OCI-LY3 (cell line): ENCODE data around the gene L3MBTL4.

ENCODE experiments used
- H2AFZ ChIP-seq: fragments of 200-600, 300-600 bp; shearing (Covaris generic); 2 replicates; pipeline ENCODE4 v1.6.0; 2014; ENCODE audit warnings: antibody characterized with exemption, low read depth, low read length
- H3K27ac ChIP-seq: fragments of 200-600, 300-600 bp; sonication (generic); 2 replicates; pipeline ENCODE4 v1.5.1; 2014; ENCODE audit warnings: mild to moderate bottlenecking, low read length, moderate library complexity, mixed read lengths
- H3K27me3 ChIP-seq: fragments of 200-600, 300-600 bp; sonication (generic); 2 replicates; pipeline ENCODE4 v1.6.1; 2014; ENCODE audit warnings: low read depth, low read length, mixed read lengths
- H3K36me3 ChIP-seq: fragments of 200-600, 300-600 bp; sonication (generic); replicated peaks from 2 replicates; pipeline ENCODE3; 2014; ENCODE audit warnings: low read depth, low read length, mixed read lengths
- H3K4me1 ChIP-seq: fragments of 300-600, 200-600 bp; sonication (generic); 2 replicates; pipeline ENCODE4 v1.6.1; 2014; ENCODE audit warnings: low read length, mixed read lengths
- H3K4me2 ChIP-seq: fragments of 200-600, 300-600 bp; sonication (generic); 2 replicates; pipeline ENCODE4 v1.6.1; 2014; ENCODE audit warnings: low read length, mixed read lengths
- H3K4me3 ChIP-seq: fragments of 300-600, 200-600 bp; sonication (generic); 2 replicates; pipeline ENCODE4 v1.5.1; 2014; ENCODE audit warnings: antibody characterized with exemption, mild to moderate bottlenecking, low read length, moderate library complexity
- H3K79me2 ChIP-seq: fragments of 300-600, 200-600 bp; shearing (Covaris generic); 2 replicates; pipeline ENCODE4 v1.6.1; 2014; ENCODE audit warnings: mild to moderate bottlenecking, low read length, mixed read lengths
- H3K9ac ChIP-seq: fragments of 300-600, 200-600 bp; shearing (Covaris generic); 2 replicates; pipeline ENCODE4 v1.6.0; 2014; ENCODE audit warnings: mild to moderate bottlenecking, low read length, moderate library complexity
- H3K9me3 ChIP-seq: fragments of 200-600, 300-600 bp; shearing (Covaris generic); 2 replicates; pipeline ENCODE4 v1.6.1; 2014; ENCODE audit warnings: low read length, mixed read lengths; ENCODE audit not compliant: insufficient read depth
- H4K20me1 ChIP-seq: fragments of 200-600, 300-600 bp; sonication (generic); 2 replicates; pipeline ENCODE4 v1.6.1; 2016; ENCODE audit warnings: low read length, mixed read lengths; ENCODE audit not compliant: insufficient read depth
- CTCF ChIP-seq: fragments of 200-600, 300-600 bp; sonication (generic); IDR thresholded peaks from 2 replicates; pipeline ENCODE4 v1.5.1; 2014; ENCODE audit warnings: antibody characterized with exemption, low read length, low read depth
- EZH2phosphoT487 ChIP-seq: fragments of 200-600 bp; shearing (Covaris generic); IDR thresholded peaks from 2 replicates; pipeline ENCODE4 v1.6.1; 2018; ENCODE audit warnings: antibody characterized with exemption, mixed run types, low read depth

Gene L3MBTL4

GRCh38 chr18:6256521-6256920 is 158.2 kb downstream of the L3MBTL4 start:
- H3K4me3 ChIP-seq: no peak overlapping the region
- H3K27ac ChIP-seq: no peak overlapping the region
- H4K20me1 ChIP-seq: no peaks in the 10 kb centered on the region
- H3K9me3 ChIP-seq: no peaks in the 10 kb centered on the region
- no peaks in the 10 kb centered on the region for H3K36me3 ChIP-seq
- H3K4me2 ChIP-seq: no peak overlapping the region
- no peaks in the 10 kb centered on the region for H3K4me1 ChIP-seq
- TF ChIP-seq EZH2phosphoT487 (no peak), CTCF (no peak)
- H3K27me3 ChIP-seq: no peaks in the 10 kb centered on the region
- no peak overlapping the region for H3K9ac ChIP-seq
- no peak overlapping the region for H2AFZ ChIP-seq
- H3K79me2 ChIP-seq: no peaks in the 10 kb centered on the region

GRCh38 chr18:6255886-6256285 is 158.8 kb downstream of the L3MBTL4 start:
- Histone ChIP-seq H3K36me3 (no peaks in the 10 kb centered on the region), H3K27me3 (no peaks in the 10 kb centered on the region), H3K27ac (no peak overlapping the region), H3K9ac (no peak overlapping the region), H2AFZ (no peak overlapping the region), H3K4me2 (no peak overlapping the region), H3K79me2 (no peaks in the 10 kb centered on the region), H3K4me1 (no peaks in the 10 kb centered on the region), H4K20me1 (no peaks in the 10 kb centered on the region), H3K4me3 (no peak overlapping the region), H3K9me3 (no peaks in the 10 kb centered on the region)
- TF ChIP-seq EZH2phosphoT487: no peak
- TF ChIP-seq CTCF: no peak

GRCh38 chr18:6255116-6255705 is 159.5 kb downstream of the L3MBTL4 start:
- no peaks in the 10 kb centered on the region for H3K4me1 ChIP-seq
- H4K20me1 ChIP-seq: no peaks in the 10 kb centered on the region
- no peaks in the 10 kb centered on the region for H3K27me3 ChIP-seq
- no peaks in the 10 kb centered on the region for H3K79me2 ChIP-seq
- H3K4me3 ChIP-seq: no peak overlapping the region
- H3K9ac ChIP-seq: no peak overlapping the region
- H3K9me3 ChIP-seq: no peaks in the 10 kb centered on the region
- H3K27ac ChIP-seq: no peak overlapping the region
- H3K4me2 ChIP-seq: no peak overlapping the region
- TF ChIP-seq CTCF (no peak), EZH2phosphoT487 (no peak)
- no peak overlapping the region for H2AFZ ChIP-seq
- H3K36me3 ChIP-seq: no peaks in the 10 kb centered on the region

GRCh38 chr18:6254456-6254855 is 160.3 kb downstream of the L3MBTL4 start:
- H3K79me2 ChIP-seq: no peaks in the 10 kb centered on the region
- no peaks in the 10 kb centered on the region for H3K36me3 ChIP-seq
- no peak overlapping the region for H3K9ac ChIP-seq
- no peak overlapping the region for H2AFZ ChIP-seq
- no peaks in the 10 kb centered on the region for H3K27me3 ChIP-seq
- no peaks in the 10 kb centered on the region for H3K4me1 ChIP-seq
- TF ChIP-seq CTCF (no peak), EZH2phosphoT487 (no peak)
- H3K27ac ChIP-seq: no peak overlapping the region
- H3K4me2 ChIP-seq: no peak overlapping the region
- H3K9me3 ChIP-seq: no peaks in the 10 kb centered on the region
- no peaks in the 10 kb centered on the region for H4K20me1 ChIP-seq
- no peak overlapping the region for H3K4me3 ChIP-seq
